Stimulated activated CD8-positive, alpha-beta memory T cell treated with anti-CD3 and anti-CD28 coated beads, Interleukin-15, amount 100 ng/mL, for 24 hours (primary cell): ENCODE results near the gene TGFA.

Experiments
- DNase-seq: peaks from one replicate; pipeline ENCODE4 v3.0.0-alpha.2; 2020; ENCODE audit warnings: low read depth

TGFA gene

DNA sequence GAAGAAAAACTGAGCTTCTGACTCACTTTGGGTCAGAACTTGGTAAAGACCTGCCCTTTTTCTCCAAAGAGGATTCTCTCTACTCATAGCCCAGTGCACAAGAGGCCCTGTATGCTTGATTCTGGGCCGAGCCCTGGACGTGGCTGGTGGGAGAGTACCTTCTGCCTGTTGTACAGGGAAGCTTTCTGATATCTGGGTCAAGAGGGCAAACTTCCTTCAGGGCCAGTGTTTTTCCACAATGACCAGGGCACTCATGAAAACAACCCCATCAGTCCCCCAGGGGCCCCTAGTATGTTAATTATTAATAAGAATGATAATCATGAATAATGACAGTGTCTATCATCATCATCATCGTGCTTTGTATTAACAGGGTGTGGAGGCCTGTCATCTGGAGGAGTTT, 90.0 kb downstream of the TGFA start:
- DNase-seq: no peak

DNA sequence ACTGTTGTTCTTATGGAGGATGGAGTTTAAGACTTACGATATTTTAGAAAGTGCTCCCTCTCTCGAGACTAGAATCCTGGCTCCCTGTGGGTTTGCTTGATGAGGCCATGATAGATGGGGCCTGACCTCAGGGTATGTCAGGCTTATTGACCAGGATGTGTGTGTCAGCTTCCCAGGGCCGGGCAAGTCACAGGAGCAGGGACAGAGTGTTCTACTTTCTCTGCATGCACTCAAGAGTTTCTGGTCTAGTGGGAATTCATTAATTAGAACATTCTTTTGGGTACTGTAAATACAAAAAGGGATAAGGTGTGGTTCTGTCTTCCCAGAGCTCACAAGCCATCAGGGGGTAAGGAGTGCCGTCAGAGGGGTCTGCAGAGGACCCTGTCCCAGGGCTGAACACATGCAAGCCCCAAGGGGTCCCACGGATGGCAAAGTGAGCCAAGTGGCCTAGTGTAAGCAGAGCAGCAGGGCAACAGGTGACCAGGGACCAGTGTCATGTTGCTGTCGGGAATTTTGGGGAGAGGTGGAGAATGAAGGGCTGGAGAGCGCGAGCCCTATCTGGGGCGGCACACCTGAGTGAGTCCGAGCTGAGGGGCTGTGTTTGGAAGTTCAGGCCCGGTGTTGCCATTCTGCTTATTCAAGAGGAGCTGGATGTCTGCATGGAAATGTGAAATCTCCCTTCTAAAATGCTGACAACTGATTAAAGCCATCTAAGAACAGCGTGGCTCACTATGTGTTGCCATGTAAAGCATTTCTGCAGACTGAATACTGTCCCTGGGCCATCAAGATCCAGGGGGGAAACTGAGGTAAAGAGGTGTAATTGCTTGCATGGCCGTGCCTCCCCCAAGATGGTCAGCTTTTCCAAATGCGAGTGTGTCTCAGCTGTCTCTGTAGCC, 91.4 kb downstream of the TGFA start:
- no peak for DNase-seq

DNA sequence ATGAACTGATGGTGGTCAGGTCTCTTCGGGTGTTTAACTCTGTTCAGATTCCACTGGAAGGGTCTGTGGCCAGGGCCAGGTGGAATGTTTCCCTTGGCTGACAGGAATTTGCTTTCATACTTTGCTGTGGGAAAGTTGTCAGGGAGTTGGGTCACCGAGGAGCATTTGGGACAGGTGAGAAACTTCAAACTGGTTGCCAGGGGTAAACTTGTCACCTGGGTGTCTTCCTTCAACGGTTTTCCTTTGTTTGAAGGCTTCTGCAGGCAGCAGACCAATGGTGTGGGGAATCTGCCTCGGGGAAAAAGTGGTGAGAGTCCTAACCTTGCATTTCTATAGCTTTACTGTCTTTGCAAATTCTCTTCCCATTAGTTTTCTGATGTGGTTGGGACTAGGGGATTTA, 92.2 kb downstream of the TGFA start:
- no peak for DNase-seq

DNA sequence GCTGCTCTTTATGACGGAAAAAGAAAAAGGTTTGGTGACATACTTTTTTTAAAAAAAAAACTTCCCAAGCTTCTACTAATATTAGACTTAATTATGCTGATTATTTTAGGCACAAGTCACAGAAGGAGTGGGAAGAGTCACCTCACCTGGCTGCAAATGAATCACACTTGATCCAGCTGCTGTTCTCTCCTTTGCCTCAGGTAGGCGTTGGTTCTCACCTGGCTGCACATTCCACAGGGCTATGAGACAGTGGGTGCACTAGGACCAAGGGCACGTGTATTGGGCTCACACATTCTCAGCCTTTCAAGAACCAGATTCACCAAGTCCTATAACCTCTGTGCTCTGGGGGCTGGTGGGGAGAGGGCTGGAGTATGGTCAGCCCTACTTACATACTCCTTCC, 93.3 kb downstream of the TGFA start:
- DNase-seq: no peak

DNA sequence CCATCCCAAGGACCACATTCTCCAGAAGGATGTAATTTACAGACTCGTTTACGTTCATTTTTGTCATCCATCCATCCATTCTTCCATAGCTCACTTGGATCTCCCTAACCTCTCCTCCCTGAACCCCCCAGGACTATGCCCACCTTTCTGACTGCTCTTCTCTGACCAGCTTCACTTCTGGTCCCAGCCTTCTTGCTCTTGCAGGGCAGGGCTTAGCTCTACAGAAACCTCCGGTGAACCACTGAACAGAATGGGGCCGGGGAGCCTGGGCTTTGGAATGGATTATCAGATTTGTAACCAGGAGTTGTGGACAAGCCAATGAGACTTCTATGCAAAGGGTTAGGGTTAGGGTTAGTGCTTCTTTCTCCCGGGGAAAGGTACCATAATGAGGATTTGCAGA, 95.0 kb downstream of the TGFA start:
- no peak for DNase-seq

DNA sequence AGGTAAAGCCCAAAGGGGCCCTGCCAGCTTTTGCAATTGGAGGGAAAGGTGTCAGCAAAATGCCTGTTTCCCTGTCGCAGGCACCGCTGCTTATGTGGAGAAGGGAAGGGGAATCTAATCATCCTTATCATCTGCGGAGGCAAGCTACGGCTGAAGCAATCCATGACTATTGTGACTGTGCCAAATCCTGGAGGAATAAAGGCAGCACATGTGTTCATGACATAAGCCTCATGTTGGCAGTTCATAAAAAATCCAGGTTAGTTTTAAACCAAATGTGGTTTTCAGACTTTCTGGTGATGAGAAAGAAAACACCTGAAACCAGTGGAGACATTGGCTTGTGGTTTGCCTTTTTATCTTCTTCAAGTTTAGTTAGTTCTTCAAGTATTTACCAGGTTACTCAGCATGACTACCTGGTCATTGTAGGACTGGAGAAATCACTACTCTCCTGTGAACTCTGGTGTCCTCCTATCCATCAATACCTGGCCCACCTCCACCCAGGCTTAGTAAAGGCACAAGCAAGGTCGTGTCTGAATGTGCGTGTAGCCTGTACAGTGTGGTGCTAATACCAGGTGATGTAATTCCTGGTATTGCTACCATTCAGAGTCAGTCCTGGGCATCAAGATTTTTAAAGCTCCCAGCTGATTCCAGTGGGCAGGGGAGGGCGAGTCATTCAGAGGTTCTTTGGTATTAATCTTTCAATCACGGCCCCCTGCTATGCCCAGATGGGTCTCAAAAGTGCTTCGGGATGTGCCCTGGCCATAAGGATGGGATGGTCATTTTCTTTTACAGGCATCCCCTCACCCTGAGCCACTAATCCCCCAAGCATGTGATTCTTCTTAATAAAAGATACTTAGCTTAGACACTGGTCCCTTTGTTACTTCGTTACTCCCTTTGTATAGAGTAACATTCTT, 96.8 kb downstream of the TGFA start:
- DNase-seq: no peak

DNA sequence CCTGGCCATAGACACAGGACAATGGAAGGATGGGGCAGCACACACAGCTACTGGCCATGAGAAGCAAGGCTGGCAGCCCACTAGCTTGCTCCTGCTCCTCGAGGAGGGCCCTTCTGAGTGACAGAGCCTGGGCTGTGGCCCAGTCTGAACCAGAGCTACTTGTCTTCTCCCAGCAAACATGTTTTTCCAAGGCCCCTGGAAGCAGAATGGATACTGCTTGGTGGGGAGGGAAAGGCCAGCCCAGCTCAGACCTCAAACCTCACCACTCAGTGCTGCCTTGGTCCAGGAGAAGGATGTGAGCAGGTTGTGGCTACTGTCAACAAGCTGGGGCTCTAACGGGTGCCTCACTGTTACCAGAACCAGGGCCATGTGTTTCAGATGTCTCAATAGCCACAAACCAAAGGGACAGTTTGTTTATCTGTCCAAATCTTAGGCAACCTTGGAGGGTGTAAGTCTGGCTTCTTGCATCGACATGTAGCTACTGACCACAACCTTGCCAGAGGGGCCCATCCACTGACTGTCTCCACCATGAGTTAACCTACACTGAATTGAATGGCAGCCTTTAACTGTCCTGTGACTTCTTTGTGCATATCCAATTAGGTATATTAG, 98.6 kb downstream of the TGFA start:
- no peak for DNase-seq

DNA sequence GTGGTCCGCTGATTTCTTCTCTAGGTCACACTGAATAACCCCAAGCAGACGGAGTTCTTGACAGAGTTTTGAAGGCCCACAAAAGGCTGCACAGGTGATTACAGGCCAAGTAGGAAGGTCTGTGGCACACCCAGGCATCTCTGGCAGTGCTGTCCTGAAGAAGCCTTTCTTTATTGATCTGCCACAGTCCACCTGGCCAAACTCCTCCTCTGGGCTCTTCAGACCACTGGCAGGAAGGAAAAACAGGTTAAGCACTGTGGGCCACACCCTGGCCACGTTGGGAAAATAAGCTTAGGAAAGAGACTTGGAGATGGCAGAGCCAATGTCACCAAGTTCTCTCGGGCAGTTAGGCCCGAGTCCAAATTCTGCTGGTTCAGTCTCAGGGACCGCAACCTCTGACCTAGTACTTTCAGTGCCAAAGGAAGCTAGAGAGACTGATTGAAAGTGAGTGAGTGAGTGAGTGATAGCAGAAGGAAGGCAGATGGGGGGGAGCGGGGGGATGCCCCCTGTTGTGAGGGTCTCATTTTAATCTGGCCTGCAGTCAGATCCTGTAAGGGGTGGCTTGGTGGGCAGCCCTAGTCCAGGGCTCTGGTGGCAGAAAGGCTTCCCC, 102.9 kb downstream of the TGFA start:
- DNase-seq: no peak

DNA sequence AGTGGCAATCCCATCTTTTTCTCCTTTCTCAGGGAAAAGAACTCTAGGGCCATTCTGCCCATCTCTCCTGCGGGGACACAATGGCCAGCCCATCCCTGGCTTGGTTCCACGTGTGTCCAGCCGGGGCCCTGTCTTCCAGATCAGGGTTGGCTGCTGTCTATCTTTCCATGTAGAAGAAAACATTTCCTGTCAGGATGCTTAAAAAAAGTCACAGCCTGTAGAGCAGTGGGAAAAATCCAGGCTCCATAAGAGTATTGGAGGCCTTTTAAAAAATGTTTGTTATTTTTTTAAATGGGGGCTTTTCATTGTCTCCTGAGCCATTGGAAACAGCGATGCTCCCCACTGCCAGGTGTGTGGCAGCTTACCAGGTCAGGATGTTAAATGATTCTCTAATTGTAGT, 105.6 kb downstream of the TGFA start:
- no peak for DNase-seq

DNA sequence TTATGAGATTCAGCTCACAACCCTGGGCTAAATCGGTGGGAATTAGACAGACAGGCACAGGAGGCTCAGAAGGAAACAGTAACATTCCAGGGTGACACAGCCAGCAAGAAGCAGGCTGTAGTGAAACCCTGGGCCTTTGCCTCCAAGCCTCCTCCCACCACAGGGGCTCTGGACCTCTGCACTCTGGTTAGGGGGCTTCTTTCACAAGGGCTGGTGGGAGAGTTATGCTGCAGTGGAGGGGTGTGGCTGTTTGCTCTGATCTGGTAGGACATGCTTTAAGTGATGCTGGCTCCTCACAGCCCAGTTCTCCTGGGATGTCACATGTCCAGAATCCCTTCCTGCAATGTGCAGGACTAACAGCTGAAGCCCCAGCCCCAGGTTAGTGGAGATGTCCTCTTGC, 109.9 kb downstream of the TGFA start:
- no peak for DNase-seq

DNA sequence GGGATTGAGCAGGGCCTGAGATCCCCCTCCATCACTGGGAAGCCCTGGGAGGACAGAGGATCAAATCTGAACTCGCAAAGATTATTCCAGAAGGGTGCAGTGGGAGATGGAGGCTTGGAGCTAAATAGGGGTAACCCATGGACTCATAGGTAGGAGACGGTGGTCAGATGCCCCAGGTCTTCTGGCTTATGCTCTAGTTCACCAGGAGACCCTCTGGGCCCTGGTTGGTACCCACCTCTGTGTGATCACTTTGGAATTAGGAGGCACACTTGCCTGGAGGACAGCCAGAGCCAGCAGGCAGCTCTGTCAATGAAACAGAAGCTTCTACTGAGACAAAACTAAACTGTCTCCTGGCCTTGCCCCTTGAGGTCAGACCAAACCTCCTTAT, 110.6 kb downstream of the TGFA start:
- DNase-seq: no peak

DNA sequence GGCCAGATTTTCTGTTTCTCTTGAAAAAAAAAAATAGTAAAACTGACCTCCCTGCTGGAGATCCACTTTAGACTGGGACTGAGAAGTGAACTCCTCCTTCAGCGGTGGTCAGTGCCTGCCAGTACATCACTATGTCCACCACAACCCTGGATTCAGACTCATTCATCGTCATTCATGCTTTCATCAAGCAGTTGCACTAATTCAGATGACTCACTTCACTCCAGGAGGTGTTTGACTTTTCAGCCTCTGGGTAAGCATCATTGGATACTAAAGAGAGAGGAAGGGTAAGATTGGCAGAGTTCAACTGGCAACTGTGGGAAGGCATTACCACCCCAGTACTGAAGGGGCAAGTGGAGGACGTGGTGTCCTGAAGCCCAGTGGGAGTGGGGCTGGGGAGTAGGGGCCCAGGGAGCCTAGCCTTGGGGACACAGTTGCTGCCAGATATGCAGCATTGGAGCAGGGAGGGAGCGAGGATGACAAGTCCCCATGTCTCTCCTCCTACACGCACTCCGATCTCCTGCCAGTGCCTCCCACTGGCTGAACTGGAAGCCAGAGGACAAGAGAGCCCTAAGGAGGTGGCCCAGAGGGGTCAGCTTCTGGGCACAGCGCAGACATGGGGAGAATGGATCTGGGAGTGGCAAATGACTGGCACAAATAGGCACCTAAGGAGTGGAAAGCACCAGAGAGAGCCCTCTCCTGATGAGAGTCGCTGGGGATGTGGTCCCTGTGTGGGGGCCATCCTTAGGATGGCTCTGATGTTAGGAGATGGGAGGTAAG, 111.1 kb downstream of the TGFA start:
- no peak for DNase-seq

DNA sequence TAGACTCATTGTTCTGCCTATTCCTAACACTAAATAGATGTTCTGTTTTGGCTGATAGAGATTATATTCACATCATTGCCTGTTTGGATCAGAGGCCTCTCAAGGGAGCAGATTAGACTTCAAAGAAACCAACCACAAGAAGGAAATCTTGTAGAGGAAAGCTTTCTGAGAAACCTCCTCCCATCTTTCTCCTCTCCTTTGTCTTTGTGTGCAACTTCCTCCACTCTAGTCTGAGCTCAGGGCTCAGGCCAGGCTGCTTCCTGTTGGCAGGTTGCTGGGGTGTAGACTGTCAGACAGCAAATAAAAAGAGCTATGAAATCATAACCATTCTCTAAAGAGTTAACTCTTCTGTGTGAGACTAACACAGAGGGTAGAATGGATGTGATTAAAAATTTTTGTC, 113.0 kb downstream of the TGFA start:
- DNase-seq: no peak

DNA sequence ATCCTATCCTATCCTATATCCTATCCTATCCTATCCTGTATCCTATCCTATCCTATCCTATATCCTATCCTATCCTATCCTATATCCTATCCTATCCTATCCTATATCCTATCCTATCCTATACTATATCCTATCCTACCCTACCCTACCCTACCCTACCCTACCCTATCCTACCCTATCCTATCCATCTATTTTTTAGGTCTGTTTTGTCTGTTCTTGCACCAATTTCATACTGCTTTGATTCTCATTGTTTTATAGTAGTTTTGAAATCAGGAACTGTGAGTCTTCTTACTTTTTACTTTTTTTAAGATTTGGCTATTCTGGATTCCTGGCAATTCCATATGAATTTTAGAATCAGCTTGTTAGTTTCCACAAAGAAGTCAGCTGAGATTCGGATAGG, 118.5 kb downstream of the TGFA start:
- no peak for DNase-seq

DNA sequence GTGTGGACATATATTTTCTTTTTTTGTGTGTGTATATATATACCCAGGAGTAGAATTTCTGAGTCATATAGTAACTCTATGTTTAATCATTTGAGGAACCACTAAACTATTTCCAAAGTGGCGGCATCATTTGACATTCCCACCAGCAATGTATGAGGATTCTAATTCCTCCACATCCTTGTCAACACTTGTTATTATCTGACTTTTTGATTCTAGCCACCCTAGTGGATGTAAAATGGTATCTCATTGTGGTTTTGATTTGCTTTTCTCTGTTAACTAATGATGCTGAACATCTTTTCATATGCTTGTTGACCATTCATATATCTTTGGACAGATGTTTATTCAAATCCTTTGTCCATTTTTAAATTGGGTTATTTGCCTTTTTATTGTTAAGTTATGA, 120.3 kb downstream of the TGFA start:
- DNase-seq: no peak

DNA sequence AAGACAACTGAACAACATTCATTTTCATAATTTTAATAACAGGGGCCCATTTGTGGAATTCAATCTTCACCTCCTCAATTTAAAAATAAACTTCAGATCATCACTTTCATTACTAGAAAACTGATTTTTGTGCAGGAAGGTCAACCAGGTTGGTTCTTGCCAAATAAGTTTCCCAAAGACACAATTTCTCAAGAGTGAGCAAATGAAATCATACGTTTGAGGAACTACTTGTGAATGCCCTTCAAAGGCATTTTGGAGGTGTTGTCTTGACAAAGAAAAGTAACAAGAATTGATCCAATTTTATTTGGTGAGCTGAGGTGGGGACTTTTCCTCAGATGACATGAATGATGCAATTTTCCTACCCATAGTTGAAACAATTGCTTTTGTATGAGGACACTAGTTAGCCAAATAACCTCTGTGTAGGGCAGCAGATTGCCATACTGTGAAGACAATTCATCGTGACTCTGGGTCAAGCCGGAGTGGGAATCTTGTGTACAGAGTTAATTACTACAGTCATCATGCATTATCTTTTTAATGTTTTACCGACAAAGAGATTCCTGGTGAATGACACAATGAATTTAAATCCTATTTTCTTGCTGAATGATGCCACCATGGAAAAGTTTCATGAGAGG, 121.8 kb downstream of the TGFA start:
- DNase-seq: no peak

DNA sequence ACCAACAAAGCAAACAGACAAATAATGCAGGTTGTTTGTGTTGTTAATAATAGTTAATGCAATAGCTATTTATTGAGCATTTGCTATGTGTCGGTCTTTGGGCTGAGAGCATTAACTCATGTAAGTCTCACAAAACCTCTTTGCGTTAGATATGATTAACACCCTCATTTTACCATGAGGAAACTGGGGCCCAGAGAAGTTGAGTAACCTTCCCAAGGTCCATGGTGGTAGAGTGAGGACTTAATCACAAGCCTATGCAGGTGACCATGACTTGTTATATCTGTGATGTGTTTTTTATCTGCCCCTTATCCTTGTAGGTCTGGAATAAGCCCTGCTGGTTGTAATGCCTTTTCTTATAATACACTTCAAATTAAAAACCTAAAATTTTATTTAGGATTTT, 127.3 kb downstream of the TGFA start:
- no peak for DNase-seq

DNA sequence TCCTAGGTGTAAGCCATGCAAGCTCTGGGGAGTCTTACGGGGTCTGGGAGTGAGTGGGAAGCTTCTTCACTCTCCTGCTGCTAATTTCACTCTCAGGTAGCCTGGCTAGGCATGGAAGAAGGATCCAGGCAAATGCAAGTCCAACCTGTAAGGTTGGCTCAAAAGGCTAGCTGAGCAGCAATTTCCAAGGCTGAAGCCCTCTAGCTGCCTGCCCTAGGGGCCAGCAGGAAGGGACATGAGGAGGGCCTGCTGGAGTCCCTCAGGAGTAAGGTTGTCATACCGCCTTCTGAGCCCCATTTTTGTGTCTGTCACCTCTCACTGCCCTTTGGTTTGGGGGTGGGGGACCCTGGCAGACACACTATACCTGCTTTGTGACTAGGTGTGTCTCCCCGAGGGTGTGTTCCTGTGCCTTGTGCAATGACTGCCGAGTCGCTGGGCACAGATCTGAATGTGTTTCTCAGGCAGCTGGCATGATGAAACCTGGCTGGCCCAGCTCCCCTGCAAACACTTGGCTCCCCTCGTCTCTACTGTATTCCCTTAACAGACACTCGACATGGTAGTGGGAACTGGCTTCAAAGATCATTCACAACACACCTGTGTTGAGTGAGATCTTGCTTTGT, 127.8 kb downstream of the TGFA start:
- no peak for DNase-seq

DNA sequence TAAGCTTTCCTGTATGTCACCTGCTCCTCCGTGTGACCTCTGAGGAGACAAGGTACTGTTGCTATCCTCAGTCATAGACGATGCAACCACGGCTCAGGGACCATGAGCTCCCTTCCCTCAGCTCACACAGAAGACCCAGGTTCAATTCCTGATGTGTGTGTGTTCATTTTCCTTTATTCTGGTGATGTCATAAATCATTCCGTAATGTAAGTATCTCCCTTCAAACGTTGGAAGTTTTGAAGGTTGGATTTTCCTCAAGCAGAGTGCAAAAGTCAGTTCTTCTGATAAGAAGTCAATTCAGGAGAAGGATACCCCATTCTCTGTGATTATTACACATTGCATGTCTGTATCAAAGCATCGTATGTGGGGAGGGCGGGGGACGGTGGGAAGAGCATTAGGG, 132.9 kb downstream of the TGFA start:
- no peak for DNase-seq

DNA sequence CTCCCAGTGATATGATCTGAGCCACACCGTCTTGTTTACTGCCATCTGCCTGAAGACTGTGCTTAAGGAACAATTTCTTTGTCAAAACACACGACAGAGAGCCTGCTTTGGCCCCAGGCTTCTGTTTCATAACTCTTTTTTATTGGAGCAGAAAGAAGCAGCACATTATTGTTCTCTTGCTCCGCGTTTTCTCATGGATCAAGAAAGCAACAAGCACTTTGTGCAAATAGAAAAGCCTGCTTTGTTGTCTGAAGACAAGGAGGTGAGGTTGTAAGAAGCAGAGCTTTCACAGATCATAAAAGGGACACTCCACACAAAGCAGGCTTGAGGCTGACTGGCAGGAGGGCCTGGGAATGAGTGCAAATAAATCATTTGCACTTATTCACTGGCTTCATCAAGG, 133.5 kb downstream of the TGFA start:
- no peak for DNase-seq

DNA sequence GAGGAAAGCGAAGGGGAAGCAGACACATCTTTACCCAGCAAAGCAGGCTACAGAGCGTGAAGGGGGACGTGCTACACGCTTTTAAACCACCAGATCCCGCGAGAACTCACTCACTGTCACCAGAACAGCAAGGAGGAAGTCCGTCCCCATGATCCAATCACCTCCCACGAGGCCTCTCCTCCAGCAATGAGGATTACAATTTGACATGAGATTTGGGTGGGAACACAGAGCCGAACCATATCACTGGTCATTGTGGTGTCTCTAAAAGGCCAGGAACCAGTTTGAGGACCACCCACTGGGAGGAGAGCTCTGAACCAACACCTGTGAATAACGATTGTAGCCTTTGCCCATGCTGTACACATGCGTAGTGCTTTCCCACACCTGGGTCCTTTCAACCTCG, 135.1 kb downstream of the TGFA start:
- no peak for DNase-seq
